HG03521 (cell line): ENCODE measurements around the gene ELMO1.

Source experiments
- ATAC-seq: cut with Tn5 transposase; IDR thresholded peaks from one replicate; pipeline ENCODE4 v1.9.1; 2021; ENCODE audit warnings: mild to moderate bottlenecking, moderate library complexity; ENCODE audit not compliant: unreplicated experiment

The ELMO1 gene

DNA sequence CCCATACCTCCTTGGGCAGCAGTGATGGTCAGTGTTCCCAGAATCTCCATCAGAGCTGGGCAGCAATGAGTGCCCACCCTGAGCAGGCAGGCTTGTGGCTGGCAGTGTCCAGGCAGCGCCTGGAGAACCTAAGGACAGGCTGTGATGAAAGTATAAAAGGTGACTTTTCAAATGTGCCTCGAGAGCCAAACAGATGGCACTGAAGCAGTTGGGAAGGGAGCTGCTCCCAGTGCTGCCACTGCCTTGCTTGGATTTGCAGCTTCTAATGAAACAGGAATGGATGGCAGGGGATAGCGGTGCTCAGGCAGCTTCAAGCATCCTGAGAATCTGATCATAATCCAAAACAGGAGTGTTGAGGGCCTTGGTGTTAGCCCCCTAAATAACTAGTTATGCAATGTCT is 544.6 kb downstream of the ELMO1 start:
- ATAC-seq, result no peak

DNA sequence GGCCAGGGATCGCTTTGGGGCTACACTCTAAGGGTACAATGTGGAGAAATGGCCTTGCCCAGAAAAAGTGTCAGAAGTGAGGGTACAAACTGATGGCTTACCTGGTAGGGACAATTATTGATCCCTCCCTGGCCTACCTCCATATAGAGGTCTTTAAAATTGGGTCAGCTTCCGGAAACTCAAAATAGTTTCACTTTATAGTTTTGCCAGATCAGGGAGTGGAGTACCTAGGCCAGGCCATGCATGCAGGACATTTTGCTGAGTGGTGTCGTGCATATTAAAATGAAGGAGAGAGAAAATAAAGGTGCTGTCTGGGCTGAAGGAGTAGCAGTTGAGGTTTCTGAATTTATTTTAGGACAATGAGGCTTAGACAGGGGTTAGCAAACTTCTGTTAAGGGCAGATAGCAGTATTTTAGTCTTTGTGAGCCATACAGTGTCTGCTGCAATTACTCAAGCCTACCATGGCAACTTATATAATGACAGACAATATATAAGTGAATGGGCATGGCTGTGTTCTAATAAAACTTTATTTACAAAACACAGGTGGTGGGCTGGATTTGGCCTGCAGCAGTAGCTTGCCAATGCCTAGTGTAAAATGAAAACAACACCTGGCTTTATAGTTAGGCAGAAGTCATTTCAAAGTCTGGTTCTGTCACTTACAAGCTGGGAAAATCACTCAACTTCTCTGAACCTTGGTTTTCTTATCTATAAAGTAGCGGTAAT is 547.5 kb downstream of the ELMO1 start:
- ATAC-seq, result no peak

DNA sequence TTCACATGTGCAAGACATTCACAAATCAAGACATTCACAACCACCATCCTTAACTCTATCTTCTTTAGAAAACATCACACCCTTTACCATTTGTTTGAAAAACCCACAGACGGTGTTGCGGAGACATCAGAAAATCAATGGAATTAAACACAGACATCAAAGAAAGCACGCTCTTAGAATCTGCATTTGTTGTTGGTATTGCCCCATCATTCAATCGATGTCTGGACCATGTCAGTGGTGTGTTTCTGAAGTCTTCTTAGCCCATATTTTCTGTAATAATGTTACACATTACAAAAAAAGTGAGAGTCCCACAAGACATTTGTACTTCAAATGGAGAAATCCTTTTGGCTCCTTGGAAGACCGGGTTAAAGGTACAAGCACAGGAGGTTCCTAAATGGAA is 550.5 kb downstream of the ELMO1 start:
- ATAC-seq, result no peak

DNA sequence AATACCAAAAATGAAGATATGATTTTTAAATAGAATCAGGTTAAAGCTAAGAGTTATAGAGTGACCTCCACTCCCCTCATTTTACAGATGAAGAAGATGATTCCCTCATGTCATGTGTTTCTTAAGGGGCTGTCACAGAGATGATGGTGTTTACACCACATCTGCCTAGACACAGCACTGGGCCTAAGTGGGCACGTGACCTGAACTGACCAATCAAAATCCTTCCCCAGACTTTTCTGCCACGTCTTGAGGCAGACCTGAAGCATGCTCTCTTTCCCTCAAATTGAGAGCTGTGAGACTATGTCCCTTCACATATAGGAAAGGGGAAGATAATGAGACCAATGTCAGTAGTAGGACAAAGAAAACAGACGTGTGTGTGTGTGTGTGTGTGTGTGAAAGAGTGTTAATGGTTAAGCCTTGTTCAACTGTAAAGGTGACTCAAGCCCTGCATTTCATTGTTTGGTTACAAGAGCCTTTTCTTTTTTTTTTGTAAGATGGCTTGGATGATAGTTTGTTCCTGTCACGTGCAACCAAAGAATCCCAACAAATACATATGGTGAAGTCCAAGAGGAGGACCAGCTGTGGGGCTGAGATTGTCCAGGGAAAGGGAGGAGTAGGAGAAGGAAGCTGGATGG is 551.6 kb downstream of the ELMO1 start:
- ATAC-seq, result no peak

DNA sequence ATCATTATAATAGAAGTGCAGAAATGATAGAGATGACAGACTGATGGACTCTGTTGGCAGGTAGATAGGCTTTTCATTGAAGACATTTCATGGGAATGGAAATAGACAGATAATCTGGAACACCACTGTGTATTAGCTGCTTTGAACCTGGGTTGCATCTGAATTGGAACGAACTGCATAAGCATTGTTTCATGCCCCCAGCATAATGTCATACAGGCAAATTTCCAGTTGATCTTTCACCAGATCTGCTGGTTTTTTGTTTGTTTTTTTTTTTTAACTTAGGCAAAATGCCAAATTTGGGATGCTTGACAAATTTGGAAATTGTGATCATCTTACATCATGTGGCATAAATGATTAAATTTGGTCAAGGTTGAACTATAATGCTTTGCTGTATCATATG is 552.2 kb downstream of the ELMO1 start:
- ATAC-seq, result no peak

DNA sequence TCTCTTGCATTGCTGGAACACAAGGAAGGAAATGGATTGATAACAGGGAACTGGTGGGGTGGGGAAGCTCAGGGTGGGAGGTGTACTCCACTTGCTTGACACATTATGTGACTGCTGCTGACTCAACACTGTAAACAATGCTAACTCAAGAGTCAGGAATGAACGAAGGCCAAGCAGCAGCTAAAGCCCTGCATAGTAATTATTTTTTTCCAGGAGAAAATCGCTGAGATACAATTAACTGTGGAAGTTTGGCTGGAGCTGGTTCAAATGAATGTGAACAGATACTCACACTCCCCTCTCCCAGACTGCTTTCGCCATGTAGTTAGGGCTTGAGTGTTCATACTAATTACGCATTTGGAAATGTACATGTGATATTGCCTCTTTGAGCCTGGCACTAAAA is 553.5 kb downstream of the ELMO1 start:
- ATAC-seq, result no peak

DNA sequence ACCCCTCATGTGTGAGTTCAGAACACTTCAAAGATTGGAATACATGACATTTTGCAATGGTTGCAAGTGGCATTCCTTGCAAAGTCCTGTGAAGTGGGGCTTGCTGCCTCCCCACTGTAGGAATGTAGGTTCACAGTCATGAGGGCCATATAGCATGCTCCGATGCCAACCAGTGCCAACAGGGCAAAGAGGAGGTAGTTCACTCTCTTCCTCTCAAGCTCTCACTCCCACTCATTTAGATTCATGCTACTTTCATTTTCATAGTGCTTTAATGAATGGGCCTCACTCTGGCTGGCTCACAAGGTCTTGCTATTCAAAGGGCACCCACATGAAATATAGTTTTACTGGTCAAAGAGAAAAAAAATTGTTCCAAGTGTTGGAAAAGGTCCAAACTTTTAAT is 554.5 kb downstream of the ELMO1 start:
- ATAC-seq, result no peak

DNA sequence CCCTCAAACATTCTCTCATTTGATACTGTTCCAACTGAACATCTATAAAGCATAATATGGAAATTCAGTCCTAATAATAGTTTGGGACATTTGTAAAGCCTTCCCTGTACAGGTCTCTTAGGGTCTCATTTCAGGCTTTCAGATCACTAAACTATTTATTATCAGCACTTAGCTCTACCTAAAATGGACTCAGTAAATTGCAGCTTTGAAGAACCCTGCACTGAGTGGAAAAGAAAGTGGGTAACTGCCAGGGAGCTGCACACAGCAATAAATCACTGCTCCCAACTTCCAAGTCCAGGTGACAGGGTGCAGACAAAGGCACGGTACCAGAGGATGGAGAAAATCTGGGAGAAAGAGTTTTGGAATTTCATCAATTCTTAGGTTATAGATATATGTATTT is 559.5 kb downstream of the ELMO1 start:
- ATAC-seq, result no peak

DNA sequence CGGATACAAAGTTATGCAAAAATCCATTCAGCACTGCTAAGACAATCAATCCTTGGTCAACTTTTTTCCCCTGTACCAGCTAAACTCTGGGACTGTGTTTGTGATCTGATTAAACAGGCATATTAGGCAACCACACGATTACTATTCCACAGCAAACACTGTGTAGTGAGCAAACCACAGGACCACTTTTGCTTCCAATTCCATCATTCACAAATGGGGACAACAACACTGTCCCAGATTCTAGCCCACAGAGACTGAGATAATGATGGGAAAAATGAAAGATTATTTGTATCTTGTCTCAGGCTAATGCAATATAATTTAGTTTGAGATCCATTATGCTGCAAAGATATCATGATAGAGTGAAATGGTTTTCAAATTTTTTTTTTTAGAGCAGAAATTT is 560.7 kb downstream of the ELMO1 start:
- ATAC-seq, result no peak

DNA sequence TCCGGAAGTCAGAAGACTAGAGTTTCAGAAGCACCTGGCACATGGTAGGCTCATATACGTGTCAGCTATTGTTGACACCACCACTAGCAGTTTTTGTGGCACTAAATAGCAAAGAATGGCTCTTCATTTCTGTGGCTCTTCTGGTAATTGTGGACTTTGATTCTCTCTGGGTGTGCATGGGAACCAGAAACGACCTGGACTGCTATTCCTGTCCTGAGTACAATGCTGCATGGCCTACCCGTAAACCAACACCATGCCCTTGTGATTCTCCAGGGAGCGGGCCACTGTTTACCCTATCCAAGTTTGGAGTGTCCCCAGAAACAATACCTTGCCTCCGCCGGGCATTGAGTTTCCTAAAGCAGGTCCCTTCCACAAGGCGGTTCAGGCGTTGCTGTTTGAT is 561.4 kb downstream of the ELMO1 start:
- ATAC-seq, result no peak

DNA sequence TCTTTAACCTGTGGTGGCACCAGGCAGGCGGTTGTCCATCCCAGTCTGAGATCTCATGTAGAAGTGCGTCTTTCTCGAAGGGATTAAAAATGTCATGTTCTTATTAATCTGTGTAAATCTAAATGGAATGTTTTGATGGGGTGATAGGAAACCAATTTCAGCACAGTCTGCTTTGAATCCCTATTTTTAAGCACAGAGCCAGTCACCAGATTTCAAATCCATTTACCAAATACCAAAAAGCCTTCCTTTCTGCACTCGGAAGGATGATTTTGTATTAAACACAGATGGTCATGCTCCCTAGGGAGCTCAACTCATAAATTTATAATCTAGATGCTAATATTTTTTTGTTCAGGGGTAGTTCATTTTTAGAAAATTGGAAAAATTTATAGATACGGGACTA is 563.8 kb downstream of the ELMO1 start:
- ATAC-seq, result no peak

DNA sequence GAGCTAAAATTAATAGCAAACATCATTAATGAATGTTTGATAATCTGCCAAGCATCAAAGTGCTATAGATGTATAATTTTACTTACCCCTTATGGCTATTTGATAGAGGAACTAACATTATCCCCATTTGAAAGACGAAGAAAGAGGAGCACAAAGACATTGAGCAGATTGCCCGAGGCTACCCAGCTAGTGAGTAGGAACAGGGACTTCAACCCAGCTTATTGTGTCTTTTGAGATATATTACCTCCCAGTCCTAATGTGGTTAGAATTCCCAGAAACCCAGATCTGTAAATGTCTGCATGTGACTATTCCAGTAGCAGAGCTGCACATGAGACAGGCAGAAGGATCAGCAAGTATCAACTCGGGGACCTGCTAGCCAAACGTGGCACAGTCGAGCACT is 564.3 kb downstream of the ELMO1 start:
- no peak for ATAC-seq

DNA sequence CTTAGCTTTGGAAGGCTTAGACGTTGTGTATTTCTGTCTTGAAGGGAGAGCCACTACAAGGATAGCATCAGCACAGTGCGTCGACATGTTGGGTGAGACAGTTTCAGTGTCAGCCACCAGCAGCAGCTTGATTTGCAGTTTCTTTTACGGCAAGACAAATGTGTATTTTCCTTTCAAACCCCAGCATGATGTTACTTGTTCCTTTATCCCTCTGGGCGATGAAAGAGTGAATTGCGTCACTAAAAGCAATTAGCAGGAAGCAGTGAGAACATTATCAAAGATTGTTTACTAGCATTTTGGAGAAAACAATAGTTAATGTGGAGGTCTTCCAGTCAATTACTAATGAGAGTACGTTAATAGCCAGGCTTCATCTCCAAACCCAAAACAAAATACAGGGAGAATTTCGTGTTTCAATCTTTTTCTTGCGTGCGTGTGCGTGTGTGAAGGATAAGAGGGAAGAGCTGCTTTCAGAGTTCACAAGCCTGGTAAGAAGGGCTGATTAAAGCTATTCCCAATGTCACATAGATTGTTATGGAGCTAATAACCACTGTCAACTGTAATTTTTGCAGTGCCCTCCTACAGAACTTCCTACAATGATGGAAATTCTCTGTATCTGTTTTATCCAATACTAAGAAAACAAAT is 567.3 kb downstream of the ELMO1 start:
- no peak for ATAC-seq

DNA sequence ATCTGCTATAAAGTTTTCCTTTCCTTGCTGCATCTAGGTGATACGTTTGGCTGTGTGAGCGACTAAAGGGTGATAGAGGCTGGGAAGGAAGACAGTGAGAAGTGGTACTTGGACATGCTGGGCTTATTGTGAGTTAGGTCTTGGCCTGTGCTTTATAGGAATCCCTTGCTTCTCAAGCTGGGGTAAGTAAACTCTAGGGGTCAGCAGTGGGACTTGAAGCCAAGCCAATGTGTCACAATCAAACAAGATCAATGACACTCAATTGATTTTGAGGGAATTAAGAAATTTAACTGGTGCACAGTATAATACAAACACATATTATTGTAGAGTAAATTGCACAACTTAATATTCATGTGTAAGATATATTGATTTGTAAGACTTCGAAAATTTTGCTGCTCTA is 568.6 kb downstream of the ELMO1 start:
- no peak for ATAC-seq

DNA sequence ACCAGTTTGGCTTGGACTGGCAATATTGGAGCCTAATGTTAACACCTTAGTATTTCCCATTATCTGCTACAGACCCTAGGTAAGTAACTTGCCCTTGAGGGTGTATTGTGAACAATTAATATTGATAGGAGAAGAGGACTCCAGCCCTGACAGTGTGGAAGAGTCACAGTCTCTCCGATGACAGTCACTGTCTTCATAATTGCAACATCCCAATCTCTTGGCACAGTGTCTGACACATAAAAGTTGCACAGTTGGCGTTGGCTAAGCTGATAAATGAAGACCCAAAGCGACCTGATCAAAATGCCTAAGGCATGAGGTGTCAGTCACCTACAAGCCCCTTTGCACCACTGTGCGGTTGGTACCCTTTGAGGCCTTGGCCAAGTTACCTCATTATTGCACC is 569.6 kb downstream of the ELMO1 start:
- no peak for ATAC-seq

DNA sequence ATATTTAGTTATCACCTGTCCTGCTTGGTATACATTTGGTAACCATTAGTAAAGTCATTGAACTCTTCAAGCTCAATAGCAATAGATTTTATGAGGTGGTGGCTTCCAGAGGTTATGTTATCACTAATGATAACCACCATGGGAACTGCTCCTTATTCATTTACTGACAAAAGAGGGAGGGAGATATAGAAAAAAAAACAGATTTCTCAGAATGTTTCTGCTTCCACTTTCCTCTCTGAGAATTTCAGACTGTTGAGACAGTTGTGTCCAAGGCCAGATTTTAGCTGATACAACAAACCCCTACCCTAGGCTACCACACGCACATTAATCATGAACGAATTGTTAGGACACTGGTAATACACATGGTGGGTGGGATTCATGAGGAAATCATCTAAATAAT is 570.4 kb downstream of the ELMO1 start:
- ATAC-seq, result no peak

DNA sequence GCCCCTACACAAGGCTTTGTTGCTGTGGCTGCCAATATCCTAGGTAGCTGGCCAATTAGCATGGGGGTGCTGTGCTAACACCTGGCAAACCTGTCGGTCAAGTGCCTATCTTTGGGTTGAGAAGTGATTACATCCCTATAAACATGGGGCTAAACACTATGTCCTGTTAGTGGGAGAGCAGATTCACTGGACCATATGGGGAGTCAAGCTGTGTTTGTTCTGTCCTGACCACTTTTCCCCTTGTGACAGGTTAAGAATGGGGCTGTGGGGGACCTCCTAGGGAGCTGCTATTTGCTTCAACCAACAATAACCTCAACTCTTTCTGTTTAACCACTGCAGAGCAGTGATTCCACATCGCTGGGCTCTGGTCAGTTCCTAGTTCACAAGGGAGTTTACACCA is 572.9 kb downstream of the ELMO1 start:
- ATAC-seq, result no peak

DNA sequence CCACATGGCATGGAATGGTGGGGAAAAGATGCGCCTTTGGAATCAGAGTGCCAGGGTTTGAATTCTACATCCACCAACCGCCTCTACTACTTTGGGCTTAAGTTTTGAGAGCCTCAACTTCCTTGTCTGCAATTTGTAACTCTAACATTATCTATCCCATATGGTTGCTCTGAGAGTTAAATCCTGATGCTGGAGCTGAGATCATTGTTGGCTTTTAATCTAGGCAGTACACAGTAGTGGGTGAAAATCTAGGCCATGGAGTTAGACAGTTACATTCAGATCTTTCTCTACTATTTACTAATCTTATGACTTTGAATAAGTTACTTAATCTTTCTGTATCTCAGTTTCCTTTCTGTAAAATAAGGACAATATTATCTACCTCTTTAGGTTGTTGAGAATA is 574.6 kb downstream of the ELMO1 start:
- ATAC-seq, result no peak

DNA sequence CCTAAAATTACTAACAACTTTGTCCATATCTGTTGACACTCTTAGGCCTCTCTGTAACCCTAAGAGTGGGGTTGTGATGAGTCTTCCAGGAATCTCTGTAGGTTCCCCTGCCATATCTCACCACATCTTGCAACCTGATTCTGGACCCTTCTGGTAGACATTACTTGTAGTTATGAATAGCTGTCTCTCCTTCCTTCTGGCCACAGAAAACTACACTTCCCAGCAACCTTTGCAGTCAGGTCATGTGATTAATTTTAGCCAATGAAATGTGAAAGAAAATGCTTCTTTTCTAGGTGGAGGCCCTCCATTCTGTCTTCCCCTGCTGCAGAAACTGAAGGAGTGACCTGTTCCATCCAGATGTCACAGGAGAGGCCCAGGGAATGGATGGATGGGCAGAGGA is 576.8 kb downstream of the ELMO1 start:
- ATAC-seq, result no peak

DNA sequence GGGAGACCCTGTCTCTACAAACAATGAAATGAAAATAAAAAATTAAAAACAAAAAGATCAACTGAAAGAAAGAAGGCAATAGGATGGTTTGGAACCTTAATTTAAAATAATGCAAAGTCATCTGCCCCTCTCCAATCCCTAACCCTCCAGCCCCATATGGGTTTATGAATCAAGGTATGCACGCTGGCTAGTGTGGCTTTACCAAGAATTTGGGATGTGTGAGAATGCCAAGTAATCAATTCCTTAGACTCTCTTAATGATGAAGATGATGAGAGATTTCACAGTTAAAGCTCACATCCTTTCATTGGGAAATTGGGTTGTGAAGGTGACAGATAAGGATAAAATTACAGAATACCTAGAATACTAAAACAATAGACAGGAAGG is 577.3 kb downstream of the ELMO1 start:
- no peak for ATAC-seq

DNA sequence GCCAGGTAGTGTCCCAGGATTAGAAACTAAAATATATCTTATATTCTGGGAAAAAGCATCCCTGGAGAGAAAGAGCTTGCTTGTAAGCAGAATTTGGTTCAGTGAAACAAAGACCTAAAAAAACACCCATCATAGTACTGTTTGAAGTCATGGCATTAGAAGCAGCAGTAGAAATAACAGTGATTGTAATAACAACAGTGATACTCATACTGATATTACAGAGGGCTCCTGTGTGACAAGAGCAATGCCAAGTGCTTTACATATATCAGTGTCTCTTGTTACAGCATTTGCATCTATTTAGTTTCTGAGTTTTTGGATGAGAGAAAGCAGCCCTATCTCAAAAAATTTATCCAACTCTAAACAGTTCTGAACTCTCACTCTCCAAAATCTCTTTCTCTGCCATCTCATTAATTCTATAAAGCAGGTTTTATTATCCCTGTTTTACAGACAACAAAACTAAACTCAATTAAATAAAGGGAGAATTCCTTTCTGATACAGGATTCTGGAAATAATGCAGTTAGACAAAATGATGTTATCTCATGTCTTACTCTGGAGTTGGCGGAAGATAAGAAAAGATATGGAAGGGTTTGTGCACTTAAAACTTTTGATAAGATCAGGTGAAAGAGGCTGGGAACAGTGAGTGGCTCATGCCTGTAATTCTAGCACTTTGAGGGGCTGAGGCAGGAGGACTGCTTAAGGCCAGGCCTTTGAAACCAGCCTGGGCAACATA is 577.9 kb downstream of the ELMO1 start:
- no peak for ATAC-seq
